Glutamatergic neuron (in vitro differentiated cells): ENCODE results near the gene ZNF580. TPM values are rescaled to one million over a fixed set of nuclear protein-coding genes. Genes with fewer than 3 reads are reported as not detected.

Experiments used
- DNase-seq: peaks from one replicate; pipeline ENCODE4 v3.0.0; 2022
- H3K27ac Mint-ChIP-seq: one replicate; pipeline ENCODE4 v1.8.0; 2020; ENCODE audit warnings: mild to moderate bottlenecking, mixed read lengths, inconsistent platforms; ENCODE audit not compliant: unreplicated experiment
- H3K27me3 Mint-ChIP-seq: one replicate; pipeline ENCODE4 v1.8.0; 2020; ENCODE audit warnings: mild to moderate bottlenecking, moderate library complexity, mixed read lengths, inconsistent platforms; ENCODE audit not compliant: unreplicated experiment
- H3K36me3 Mint-ChIP-seq: one replicate; pipeline ENCODE4 v1.8.0; 2020; ENCODE audit warnings: mild to moderate bottlenecking, mixed read lengths, inconsistent platforms; ENCODE audit not compliant: unreplicated experiment
- H3K4me1 Mint-ChIP-seq: one replicate; pipeline ENCODE4 v1.8.0; 2020; ENCODE audit warnings: mild to moderate bottlenecking, low read depth, mixed read lengths, inconsistent platforms; ENCODE audit not compliant: unreplicated experiment
- H3K4me3 Mint-ChIP-seq: one replicate; pipeline ENCODE4 v1.8.0; 2020; ENCODE audit warnings: mild to moderate bottlenecking, mixed read lengths, inconsistent platforms; ENCODE audit not compliant: unreplicated experiment
- H3K9me3 Mint-ChIP-seq: one replicate; pipeline ENCODE4 v1.8.0; 2020; ENCODE audit warnings: mild to moderate bottlenecking, moderate library complexity, mixed read lengths, inconsistent platforms; ENCODE audit not compliant: unreplicated experiment
- total RNA-seq: library from RNA; stranded (reverse); fragmentation: NEBNext Ultra II Directional; extraction: Animal tissue kit (Norgen Biotek cat#: 25700); gene quantifications from one replicate; pipeline ENCODE4 v1.2.1, GENCODE V29; 2021; ENCODE audit not compliant: unreplicated experiment
- TF ChIP-seq, protein P1 (sequence below): fragments of 200-600 bp; sonication (generic); IDR thresholded peaks from one replicate; pipeline ENCODE4 v1.5.0; 2021; ENCODE audit not compliant: partially characterized antibody, unreplicated experiment

Gene ZNF580
- total RNA-seq, 1 donor from 2014 or later: 43.6 TPM

DNA sequence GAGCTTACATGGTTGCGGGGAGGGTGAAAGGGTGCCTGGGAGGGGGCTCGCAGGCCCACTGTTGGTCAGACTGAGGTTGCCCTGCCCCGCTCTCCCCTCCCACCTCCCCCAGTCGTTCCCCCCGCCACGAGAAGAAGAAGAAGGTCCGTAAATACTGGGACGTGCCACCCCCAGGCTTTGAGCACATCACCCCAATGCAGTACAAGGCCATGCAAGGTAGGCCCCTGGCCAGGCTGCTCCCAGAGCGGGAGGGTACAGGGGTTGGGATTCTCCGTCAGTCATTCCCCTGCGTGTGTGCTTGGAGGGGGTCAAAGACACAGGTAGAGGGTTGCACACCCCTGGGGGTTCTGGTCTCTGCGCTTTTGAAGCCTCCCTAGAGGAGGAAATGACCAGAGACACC lies 19.6 kb downstream of the ZNF580 start:
- no peak overlapping the region for H3K27ac Mint-ChIP-seq

DNA sequence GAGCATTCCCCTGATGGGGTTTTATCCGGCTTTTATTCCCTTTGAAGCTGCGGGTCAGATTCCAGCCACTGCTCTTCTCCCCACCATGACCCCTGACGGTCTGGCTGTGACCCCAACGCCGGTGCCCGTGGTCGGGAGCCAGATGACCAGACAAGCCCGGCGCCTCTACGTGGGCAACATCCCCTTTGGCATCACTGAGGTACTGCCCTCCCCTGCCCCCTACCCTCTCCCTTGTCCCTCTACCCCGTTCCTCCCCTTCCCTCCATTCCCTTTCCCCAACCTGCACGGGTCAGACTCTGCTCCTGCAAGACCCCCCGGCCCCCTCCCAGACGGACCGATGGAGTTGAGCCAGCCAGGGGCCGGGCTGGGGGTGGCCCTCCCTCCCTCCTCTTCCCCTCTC lies 20.2 kb downstream of the ZNF580 start:
- TF ChIP-seq, protein P1, sequence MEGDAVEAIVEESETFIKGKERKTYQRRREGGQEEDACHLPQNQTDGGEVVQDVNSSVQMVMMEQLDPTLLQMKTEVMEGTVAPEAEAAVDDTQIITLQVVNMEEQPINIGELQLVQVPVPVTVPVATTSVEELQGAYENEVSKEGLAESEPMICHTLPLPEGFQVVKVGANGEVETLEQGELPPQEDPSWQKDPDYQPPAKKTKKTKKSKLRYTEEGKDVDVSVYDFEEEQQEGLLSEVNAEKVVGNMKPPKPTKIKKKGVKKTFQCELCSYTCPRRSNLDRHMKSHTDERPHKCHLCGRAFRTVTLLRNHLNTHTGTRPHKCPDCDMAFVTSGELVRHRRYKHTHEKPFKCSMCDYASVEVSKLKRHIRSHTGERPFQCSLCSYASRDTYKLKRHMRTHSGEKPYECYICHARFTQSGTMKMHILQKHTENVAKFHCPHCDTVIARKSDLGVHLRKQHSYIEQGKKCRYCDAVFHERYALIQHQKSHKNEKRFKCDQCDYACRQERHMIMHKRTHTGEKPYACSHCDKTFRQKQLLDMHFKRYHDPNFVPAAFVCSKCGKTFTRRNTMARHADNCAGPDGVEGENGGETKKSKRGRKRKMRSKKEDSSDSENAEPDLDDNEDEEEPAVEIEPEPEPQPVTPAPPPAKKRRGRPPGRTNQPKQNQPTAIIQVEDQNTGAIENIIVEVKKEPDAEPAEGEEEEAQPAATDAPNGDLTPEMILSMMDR: no peak
- H3K9me3 Mint-ChIP-seq: peaks cover 11% of the 10 kb centered on the region
- H3K4me3 Mint-ChIP-seq: no peak overlapping the region
- no peak overlapping the region for H3K27ac Mint-ChIP-seq
- H3K36me3 Mint-ChIP-seq: no peaks in the 10 kb centered on the region
- H3K27me3 Mint-ChIP-seq: no peaks in the 10 kb centered on the region
- no peak for DNase-seq
- H3K4me1 Mint-ChIP-seq: peaks cover 17% of the 10 kb centered on the region

More for the DNA sequence above, 19.6 kb downstream of the ZNF580 start:
- H3K4me1 Mint-ChIP-seq: peaks cover 20% of the 10 kb centered on the region
- H3K9me3 Mint-ChIP-seq: peaks cover 14% of the 10 kb centered on the region
- DNase-seq: no peak
- TF ChIP-seq, protein P1: no peak
- no peaks in the 10 kb centered on the region for H3K36me3 Mint-ChIP-seq
- H3K27me3 Mint-ChIP-seq: peaks cover 2% of the 10 kb centered on the region
- no peak overlapping the region for H3K4me3 Mint-ChIP-seq

DNA sequence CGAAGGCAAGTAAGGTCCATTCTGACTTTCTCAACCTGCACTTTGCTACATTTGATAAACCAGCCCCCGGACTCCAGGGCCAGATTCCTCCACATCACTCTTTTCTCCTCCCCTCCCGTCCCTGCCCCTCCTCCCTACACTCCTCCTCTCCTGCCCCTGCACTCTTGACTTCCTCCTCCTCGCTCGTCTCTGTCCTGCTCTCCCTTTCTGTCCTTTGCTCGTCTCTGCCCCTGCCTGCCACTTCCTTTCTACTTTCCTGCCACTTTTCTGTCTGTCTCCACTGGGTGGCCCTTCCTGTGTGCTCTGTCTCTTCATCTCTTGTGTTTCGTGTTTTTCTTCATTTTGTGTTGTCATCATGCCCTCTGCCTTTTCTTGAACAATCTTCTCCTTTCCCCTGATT lies 21.0 kb downstream of the ZNF580 start:
- H3K9me3 Mint-ChIP-seq: peaks cover 11% of the 10 kb centered on the region
- no peak overlapping the region for H3K27ac Mint-ChIP-seq
- H3K27me3 Mint-ChIP-seq: no peaks in the 10 kb centered on the region
- peaks cover 16% of the 10 kb centered on the region for H3K4me1 Mint-ChIP-seq
- no peaks in the 10 kb centered on the region for H3K36me3 Mint-ChIP-seq
- H3K4me3 Mint-ChIP-seq: no peak overlapping the region
- no peak for DNase-seq
- TF ChIP-seq, protein P1: no peak

DNA sequence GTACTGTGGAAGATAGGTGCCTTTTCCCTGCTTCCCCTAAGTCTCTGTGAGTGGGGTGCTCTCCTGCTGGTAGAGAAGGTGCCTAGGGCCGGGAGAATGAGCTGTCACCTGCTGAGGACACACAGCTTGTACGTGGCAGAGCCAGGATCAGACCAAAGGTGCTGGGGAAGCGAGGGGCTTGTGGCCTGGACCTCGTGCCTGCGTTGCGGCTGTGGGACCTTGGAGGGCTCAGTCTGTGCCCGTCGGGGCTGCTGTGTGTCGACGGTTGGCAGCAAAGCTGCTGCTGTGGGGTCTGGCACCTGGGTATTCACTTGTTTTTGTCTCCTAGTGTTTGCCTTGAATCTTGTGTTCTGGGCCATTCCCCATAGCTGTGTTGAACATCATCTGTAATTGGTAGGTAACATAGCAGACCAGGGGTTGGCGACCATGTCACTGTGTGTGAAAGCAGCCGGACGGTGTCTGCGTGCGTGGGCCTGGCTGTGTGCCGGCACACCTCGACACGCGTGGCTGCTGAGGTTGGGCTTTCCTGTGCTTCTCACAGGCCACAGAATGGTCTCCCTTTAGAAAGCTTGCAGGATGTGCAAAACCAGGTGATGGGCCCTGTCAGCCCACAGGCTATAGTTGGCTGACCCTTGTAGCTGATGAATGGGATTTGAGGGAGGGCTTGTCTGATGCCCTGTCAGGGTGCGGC lies 23.2 kb downstream of the ZNF580 start:
- H3K9me3 Mint-ChIP-seq: peaks cover 15% of the 10 kb centered on the region
- no peak overlapping the region for H3K4me3 Mint-ChIP-seq
- TF ChIP-seq, protein P1: no peak
- DNase-seq: no peak
- no peaks in the 10 kb centered on the region for H3K36me3 Mint-ChIP-seq
- H3K4me1 Mint-ChIP-seq: peaks cover 4% of the 10 kb centered on the region
- H3K27ac Mint-ChIP-seq: no peak overlapping the region
- no peaks in the 10 kb centered on the region for H3K27me3 Mint-ChIP-seq

DNA sequence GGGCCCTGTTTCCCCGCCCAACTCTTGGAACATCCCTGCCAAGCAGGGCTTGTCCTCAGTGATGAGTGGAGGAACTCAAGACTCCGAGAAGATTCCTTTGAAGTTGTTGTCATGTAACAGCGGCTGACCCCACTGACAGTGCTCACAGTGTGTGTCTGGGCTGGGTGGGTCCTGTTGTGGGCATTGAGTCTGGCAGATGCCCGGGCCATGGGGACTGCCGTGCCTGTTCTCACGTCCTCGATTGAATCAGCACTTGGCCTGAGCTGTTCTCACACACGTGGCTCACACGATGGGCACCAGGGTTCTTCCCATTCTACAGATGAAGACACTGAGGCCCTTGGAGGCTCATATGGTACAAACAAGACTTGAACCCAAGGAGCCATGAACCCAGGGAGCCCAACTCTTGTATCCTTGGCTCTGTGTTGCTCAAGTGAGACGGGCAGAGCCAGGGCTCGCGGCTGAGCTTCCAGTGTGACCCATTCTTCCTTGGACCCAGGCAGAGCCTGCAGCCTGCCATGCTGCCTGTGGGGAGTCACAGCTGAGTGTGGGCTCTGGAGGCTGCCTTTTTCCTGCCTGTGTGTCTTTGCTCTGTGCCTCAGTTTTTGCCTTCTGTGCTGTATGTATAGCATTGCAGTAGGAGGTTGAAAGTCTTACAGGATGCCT lies 25.7 kb downstream of the ZNF580 start:
- Mint-ChIP-seq H3K9me3 (peaks cover 20% of the 10 kb centered on the region), H3K36me3 (no peaks in the 10 kb centered on the region), H3K4me1 (peaks cover 6% of the 10 kb centered on the region), H3K27me3 (peaks cover 9% of the 10 kb centered on the region), H3K27ac (no peak overlapping the region), H3K4me3 (no peak overlapping the region)
- TF ChIP-seq, protein P1: no peak
- no peak for DNase-seq
